ENCODE results near the gene GCAT.
"Not testable (repeated sequence)": the region's sequence is repeated elsewhere in the genome, so short reads cannot be mapped to it uniquely, and the experiment has no call there.

GCAT gene

DNA sequence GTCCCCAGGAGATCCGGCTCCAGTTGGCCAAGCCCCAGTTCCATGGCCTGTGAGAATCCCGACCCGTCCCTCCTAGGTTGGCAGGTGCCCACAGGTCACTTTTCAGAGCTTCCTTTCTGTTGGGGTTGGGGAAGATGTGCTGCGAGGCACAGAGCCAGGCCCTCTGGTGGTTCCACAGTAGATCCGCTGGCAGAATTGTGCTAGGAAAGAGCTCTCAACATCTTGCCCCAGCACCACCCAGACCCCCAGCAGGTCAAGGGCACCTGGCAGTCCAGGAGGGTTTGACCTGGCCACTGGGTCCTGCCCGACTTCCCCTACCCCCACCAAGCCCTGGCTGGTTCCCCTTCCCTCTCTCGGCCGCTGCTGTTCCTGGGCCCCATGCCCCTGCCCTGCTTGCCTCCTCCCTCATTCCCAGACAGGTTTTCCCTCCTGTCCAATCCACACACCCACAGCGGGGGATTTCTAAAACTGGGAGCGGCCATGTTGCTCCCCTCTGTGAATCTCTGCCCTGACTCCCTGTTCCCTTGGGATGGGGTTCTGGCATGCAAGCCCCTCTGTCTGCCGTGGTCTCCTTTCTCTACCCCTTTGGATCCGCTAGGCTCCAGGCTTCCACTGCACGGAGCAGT is 26.2 kb upstream of the GCAT start:
- FAIRE-seq (no peak), DNase-seq (ENCODE audit: low spot score) (no peak)

DNA sequence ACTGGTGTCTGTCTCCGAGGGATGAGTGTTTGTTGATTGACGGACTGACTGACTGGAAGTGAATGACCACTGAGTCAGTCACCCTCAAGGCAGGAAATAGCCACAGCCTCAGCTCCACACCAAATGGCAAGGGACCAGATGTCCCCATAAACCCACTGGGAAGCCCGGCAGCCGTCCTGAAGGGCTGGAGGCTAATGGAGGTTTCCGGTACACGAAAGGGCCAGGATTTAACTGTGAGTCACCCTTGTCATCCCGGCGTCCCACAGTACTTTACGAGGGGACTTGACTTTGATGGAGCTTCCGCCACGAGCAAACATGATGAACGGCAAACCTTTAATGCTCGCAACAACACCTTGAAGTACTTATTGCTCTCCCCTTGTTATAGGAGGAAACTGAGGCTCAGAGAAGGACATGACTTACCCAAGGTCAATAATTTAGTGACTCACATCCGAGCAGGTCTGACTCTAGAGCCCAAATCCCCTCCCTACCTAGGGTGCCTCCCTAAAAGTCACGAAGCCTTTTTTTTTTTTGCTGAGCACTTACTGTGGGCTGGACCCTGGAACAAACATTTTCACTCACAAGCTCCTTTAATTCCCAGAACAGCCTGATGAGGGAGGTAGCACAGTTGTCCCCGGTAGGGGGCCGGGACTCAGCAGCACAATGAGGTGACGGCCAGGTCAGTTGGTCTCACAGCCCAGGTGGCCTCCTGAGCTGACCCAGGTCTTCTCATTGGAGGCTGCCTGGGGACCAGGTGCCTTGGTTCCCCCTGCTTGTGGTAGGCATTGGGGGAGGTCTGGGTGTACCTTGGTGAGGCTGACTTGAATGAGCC is 25.2 kb upstream of the GCAT start:
- DNase-seq (ENCODE audit: low spot score) (no peak), FAIRE-seq (no peak)

DNA sequence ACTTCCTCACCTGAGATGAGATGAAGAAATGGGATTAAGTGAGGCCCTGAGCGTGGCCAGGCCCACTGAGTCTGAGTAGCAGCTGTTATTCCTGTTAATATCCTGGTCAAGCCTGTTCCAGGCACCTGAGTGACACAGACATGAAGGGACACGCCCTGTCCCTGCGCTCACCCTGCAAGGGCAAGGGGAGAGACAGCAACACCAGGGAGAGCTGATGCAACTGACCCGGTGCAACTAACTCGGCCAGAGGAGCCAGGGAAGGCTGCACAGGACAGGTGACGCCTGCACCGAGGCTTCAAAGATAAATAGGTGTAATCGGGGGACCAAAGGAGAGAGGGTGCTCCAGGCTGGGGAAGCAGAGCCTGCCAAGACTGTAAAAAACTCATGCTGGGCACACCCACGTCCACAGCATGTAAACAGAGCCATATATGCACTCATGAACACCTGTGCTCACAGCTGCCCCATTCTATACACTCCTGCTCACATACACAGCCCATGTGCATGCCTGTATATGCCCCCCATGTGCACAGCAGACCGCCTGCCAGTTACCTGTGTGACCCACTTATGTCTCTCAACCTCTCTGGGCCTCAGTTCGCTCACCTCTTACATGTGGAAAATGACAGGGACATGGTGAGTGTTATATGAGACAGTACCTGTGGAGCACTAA is 22.8 kb upstream of the GCAT start:
- DNase-seq (ENCODE audit: low spot score) (no peak), FAIRE-seq (peak; percentile 76)

DNA sequence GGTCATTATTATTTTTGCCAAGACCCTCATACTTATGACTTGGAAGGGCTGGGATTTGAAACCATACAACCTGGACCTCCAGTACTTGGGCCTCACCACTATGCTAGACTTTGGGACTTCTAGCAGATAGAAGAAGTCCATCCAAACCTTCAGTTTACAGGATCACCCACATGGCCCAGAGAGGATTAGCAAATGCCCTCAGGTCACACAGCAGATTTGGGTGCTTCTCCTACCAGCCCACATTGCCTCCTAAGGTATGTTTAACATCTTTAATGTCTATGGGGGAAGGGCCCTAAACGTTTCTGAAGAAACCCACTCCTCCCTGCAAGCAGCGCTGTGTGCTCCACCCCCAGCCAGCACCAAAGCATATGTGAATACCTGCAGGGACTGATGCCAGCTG is 17.5 kb upstream of the GCAT start:
- DNase-seq (ENCODE audit: low spot score) (no peak), FAIRE-seq (no peak)

DNA sequence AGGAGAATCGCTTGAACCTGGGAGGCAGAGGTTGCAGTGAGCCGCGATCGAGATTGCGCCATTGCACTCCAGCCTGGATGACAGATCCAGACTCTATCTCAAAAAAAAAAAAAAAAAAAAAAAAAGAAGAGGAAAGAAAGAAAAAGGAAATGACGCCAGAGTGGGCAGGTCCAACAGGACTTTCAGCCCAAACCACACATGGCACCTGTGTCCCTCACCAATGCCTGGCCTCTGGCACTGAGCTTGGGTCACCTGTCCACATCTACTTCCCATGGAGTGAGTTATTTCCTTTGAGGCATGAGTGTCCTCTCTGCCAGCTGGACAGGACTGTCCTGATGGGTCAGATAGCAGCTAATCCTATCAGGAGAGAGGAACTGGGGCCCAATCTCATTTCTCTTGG is 15.2 kb upstream of the GCAT start:
- FAIRE-seq (peak; percentile 72), DNase-seq (ENCODE audit: low spot score) (no peak)

DNA sequence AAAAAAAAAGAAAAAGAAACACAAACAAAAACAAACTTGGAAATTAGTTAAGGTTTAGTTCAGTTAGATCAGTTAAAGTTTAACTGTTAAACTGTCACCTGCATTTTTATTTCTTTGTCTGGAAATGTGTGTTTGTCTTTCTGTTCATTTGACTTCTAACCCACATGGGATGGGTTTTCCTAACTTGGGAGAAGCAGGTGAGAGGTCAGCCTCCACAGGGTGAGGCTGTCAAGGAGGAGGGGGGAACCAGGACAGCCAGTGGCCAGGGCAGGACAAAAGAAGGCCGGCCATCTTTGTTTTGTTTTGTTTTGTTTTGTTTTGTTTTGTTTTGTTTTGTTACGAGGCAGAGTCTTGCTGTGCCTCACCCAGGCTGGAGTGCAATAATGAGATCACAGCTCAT is 13.4 kb upstream of the GCAT start:
- DNase-seq (ENCODE audit: low spot score) (no peak), FAIRE-seq (no peak)

DNA sequence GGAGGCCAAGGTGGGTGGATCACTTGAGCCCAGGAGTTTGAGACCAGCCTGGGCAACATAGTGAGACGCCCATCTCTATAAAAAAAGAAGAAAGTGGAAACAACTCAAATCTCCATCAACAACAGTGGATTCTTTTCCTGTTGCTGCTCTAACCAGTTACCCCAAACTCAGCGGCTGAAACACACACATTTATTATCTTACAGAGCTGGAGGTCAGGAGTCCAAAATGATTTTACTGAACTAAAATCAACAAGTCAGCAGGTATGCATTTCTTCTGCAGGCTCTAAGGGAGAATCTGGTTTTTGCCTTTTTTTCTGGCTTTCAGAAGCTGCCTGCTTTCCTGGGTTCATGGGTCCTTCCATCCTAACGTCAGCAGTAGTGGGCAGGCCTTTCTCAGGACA is 11.7 kb upstream of the GCAT start:
- no peak for FAIRE-seq
- DNase-seq (ENCODE audit: low spot score) = no peak

DNA sequence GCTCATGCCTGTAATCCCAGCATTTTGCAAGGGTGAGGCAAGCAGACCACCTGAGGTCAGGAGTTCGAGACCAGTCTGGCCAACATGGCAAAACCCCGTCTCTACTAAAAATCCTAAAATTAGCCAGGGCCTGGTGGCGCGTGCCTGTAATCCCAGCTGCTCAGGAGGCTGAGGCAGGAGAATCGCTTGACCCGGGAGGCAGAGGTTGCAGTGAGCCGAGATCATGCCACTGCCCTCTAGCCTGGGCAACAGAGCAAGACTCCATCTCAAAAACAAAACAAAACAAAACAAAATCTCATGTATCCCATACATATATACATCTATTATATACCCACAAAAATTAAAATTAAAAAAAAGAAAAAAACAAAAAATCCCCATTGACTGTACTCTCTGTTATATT is 10.5 kb upstream of the GCAT start:
- not testable (repeated sequence) for FAIRE-seq; DNase-seq (ENCODE audit: low spot score)

DNA sequence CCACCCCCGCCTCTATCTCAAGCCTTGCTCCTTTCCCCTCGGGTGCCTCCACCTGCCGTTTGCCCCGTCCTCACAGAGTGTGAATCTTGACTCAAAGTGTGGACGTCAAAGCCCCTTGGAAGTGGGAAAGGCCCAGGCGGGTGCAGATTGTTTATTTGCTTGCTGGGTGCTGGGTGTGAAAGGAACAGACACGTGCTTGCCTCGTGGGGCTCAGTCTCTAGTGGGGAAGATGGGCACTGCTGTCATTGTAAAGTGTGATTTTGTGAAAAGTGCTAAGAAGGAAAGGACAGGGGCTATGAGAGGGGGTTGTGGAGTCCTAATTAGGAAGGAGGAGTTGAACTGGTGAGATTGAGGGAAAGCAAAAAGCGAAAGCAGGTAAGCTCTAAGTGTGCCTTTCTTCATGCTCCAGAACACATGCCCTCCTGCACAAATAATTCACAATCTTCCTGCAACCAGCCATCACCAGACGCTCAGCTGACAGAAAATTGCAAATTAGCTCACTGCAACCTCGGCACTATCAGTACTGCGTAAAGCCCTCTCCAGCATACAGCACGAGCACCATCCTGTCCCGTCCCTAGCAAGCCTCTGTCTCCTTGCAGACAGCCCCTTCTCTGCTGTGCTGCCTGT is 9.7 kb upstream of the GCAT start:
- no peak for DNase-seq (ENCODE audit: low spot score)
- FAIRE-seq = no peak

DNA sequence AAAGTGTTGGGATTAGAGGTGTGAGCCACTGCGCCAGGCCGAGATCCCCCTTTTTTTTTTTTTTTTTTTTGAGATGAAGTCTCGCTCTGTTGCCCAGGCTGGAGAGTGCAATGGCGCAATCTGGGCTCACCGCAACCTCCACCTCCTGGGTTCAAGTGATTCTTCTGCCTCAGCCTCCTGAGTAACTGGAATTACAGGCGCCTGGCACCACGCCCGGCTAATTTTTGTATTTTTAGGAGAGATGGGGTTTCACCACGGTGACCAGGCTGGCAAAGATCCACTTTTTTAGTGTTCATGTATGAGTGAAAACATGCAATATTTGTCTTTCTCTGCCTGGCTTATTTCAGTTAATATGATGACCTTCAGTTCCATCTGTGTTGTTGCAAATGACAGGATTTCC is 7.8 kb upstream of the GCAT start:
- DNase-seq (ENCODE audit: low spot score) = not testable (repeated sequence)
- FAIRE-seq = peak; percentile 9

DNA sequence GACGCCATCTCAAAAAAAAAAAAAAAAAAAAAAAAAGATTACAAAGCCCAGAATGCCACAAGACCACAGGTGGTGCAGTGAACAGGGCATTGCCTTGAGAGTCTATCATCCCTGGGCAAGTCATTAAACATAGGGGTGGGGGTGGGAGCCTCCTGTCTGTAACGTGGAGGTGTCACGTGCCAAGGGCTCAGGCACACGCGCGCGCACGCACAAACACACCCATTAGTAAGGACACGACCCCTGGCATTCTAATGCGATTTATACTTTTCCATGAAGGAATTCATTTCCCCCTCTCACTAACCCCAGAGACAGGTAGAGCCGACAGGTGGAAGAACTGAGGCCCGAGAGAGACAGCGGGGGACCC is 5.8 kb upstream of the GCAT start:
- no peak for DNase-seq (ENCODE audit: low spot score)

DNA sequence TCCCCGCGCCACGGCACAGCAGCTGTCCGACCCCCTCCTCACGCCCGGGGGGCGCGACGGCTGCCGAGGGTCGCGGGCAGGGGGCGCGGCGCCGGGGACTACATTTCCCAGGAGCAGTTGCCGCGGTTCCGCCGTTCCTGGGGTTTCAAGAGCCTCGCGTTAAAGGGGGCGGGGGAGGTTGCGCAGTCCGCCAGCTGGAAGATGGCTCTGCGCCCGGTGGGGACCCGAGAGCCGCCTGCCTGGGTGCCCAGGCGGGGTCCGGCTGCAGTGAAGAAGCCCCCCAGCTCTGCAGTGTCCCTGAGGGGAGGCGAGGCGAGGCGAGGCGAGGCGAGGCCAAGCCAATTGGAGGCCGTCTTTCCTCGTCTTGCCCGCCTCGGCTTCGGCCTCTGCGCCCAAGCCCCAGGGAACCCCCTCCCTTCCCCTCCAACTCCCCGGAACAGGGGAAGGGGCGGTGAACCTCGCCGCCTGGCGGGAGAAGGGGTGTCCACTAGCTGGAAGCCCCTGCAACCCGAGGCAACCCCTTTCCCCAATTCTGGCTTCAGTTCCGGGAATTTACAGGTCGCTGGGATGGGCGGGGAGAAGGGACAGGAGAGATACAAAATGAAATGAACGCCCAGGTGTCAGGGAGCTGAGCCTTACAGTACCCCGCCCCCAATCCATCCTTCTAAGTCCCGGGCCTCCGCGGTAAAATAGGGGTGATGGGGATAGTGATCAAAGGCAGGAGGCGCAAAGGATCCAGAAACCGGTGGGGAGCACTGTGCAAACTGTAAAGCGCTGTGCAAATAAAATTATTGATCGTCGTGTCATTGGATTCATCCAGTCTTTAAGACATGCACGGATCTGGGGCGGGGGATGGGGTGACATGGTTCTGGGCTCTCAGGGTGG is 5.2 kb upstream of the GCAT start:
- DNase-seq (ENCODE audit: low spot score) (peak; percentile 75), FAIRE-seq (peak; percentile 71)

More for the DNA sequence above, 5.8 kb upstream of the GCAT start:
- FAIRE-seq = no peak

DNA sequence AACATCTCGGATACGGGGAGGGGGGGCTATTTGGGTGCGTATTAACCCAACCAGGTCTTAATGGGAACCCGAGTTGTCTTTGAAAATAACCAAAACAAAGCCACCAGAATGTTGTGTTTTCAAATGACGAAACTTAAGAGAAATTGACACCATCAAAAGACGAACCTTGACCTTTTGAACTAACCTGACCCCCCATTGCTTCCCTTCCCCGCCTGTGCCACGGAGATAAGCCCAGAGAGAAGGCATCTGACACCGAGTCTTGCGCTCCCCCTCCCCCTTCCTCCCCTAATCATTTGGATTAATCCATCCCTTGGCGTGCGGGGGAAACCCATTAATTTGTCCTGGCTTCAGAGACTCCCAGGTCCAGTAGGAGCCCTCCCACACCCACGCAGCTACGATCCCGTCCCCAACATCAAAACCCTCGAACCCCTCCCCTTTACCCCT is 4.5 kb upstream of the GCAT start:
- DNase-seq (ENCODE audit: low spot score) = no peak
- FAIRE-seq = no peak

DNA sequence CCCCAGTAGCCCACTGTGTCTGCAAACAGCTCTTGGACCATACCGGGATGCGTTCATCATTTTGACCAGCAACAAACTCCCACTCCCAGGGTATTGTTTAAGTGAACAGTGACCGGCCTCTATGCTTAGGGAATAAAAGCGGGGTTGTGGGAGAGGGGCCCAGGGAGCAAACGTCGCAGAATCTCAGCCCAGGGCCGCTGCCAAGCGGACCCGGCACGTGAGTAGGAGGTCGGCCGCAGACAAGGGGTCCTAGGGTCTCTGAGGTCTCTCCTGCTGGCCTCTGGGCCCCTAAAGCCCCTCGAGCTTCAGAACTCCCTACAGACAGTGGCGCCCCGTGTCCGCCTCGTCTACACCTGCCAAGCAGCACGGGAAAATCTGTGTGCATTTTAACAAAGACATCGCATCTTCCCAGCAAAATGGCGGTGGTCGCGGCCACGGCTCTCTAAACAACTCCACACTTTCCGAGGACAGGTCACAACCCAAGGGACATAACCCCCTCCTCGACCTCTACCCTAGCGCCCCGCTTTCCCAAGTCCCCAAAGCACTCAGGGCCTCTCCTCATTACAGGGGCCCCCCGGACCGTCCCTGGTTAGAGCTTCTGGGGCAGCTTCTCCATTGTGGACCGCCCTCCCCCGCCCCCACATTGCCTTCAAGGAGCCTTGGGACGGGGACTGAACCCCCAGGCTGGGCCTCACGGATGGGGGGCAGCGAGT is 3.9 kb upstream of the GCAT start:
- FAIRE-seq = no peak

DNA sequence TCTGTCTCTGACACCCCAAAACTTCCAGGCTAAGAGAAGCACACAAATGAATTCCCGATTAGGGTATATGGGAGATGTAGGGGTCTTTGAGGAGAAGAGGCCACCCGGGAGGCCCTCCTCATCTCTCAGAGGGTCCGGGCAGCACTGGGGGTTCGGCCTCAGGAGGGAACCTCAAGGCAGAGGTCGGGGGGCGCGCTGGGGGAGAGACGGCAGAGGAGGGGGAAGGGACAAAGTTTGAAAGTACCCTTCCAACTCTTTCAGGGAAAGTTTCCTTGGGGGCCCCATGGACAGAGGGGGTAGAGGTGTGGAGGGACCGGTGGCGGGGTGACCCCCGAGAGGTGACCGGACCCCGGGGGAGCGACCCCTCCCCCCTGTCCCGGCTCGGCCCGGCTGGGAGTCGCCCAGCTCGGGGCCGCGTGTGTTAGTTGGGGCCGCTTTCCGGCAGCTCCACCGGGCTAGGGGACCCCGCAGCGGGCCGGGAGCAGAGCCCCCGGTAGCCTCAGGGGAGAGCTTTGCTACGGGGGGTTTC is 3.3 kb upstream of the GCAT start:
- FAIRE-seq = no peak
- no peak for DNase-seq (ENCODE audit: low spot score)

More for the DNA sequence above, 3.9 kb upstream of the GCAT start:
- no peak for DNase-seq (ENCODE audit: low spot score)

DNA sequence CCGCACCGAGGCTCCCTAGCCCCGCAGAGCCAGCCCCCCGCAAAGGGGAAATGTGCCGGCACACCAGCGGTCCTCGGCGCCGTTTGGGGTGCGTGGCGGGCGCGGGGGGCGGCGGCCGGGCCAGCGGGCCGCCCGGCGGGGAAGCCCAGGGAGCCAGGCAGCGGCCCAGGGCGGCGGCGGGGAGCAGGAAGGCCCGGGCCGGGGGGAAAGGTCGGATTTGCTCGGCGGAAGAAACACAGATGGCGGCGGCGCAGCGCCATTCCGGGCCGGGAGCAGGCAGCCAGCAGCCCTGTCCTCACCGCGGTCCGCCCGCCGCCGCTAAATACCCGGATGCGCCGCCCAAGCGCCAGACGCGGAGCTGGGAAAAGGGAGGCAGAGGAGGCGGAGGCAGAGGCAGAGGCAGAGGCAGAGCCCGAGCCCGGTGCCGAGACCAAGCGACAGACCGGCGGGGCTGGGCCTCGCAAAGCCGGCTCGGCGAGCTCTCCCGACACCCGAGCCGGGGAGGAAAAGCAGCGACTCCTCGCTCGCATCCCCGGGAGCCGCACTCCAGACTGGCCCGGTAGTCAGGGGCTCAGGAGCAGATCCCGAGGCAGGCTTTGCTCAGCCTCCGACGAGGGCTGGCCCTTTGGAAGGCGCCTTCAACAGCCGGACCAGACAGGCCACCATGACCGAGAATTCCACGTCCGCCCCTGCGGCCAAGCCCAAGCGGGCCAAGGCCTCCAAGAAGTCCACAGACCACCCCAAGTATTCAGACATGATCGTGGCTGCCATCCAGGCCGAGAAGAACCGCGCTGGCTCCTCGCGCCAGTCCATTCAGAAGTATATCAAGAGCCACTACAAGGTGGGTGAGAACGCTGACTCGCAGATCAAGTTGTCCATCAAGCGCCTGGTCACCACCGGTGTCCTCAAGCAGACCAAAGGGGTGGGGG is 2.6 kb upstream of the GCAT start:
- FAIRE-seq (peak; percentile 88), DNase-seq (ENCODE audit: low spot score) (peak; percentile 95)

DNA sequence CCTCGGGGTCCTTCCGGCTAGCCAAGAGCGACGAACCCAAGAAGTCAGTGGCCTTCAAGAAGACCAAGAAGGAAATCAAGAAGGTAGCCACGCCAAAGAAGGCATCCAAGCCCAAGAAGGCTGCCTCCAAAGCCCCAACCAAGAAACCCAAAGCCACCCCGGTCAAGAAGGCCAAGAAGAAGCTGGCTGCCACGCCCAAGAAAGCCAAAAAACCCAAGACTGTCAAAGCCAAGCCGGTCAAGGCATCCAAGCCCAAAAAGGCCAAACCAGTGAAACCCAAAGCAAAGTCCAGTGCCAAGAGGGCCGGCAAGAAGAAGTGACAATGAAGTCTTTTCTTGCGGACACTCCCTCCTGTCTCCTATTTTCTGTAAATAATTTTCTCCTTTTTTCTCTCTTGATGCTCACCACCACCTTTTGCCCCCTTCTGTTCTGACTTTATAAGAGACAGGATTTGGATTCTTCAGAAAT is 1.9 kb upstream of the GCAT start:
- FAIRE-seq (no peak), DNase-seq (ENCODE audit: low spot score) (no peak)

DNA sequence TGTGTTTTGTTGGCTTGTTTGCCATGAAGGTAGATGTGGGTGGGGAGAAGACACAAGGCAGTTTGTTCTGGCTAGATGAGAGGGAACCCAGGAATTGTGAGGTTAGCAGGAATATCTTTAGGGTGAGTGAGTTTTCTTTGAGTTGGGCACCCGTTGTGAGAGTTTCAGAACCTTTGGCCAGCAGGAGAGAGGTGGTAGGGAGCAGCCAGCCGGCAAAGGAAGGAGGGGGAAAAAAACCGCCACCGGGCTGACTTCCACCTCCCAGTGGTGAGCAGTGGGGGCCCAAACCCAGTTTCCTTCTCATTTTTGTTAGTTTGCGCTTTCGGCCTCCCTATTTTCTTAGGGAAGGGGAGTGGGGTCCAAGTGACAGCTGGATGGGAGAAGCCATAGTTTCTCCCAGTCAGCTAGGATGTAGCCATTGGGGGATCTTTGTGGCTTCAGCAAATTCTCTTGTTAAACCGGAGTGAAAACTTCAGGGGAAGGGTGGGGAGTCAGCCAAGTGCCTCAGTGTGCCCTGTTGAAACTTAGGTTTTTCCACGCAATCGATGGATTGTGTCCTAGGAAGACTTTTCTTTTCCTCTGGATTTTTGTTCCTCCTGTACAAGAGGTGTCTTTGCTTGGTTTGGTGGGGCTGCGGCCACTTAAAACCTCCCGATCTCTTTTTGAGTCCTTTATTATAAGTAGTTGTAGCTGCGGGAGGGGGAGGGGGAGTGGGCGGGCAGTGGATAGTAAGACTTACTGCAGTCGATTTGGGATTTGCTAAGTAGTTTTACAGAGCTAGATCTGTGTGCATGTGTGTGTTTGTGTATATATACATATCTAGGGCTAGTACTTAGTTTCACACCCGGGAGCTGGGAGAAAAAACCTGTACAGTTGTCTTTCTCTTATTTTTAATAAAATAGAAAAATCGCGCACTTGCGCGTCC is 1.1 kb upstream of the GCAT start:
- no peak for FAIRE-seq
- DNase-seq (ENCODE audit: low spot score) = no peak
